Stimulated activated CD8-positive, alpha-beta memory T cell treated with anti-CD3 and anti-CD28 coated beads, Interleukin-7, amount 100 ng/mL, for 24 hours (primary cell): ENCODE data around the gene C11orf24.
"Not testable (repeated sequence)": the region's sequence is repeated elsewhere in the genome, so short reads cannot be mapped to it uniquely, and the experiment has no call there.

ENCODE experiments used
- DNase-seq: peaks from one replicate; pipeline ENCODE4 v3.0.0-alpha.2; 2020; ENCODE audit warnings: low read depth

C11orf24 gene

GRCh38 chr11:68251765-68252164 is 20.0 kb downstream of the C11orf24 start:
- no peak for DNase-seq

- not testable (repeated sequence) for DNase-seq
Measured at GRCh38 chr11:68244912-68245311, 26.9 kb downstream of the C11orf24 start.

- not testable (repeated sequence) for DNase-seq
Measured at GRCh38 chr11:68243847-68244246, 27.9 kb downstream of the C11orf24 start.

- DNase-seq = no peak
Measured at GRCh38 chr11:68242616-68243015, 29.2 kb downstream of the C11orf24 start.

GRCh38 chr11:68231621-68232020 is 40.2 kb downstream of the C11orf24 start:
- no peak for DNase-seq

GRCh38 chr11:68229601-68230000 is 42.2 kb downstream of the C11orf24 start:
- no peak for DNase-seq

- DNase-seq = no peak
Measured at GRCh38 chr11:68226421-68226820, 45.4 kb downstream of the C11orf24 start.

- DNase-seq = no peak
Measured at GRCh38 chr11:68224606-68225005, 47.2 kb downstream of the C11orf24 start.

GRCh38 chr11:68223275-68223674 is 48.5 kb downstream of the C11orf24 start:
- no peak for DNase-seq

GRCh38 chr11:68221406-68221805 is 50.4 kb downstream of the C11orf24 start:
- DNase-seq = no peak

- no peak for DNase-seq
Measured at GRCh38 chr11:68216171-68216938, 55.4 kb downstream of the C11orf24 start.

GRCh38 chr11:68215524-68216170 is 56.1 kb downstream of the C11orf24 start:
- DNase-seq = no peak

GRCh38 chr11:68215087-68215445 is 56.7 kb downstream of the C11orf24 start:
- DNase-seq = no peak

- no peak for DNase-seq
Measured at GRCh38 chr11:68214173-68215086, 57.3 kb downstream of the C11orf24 start.

- peak; percentile 47 for DNase-seq
Measured at GRCh38 chr11:68213555-68214172, 58.1 kb downstream of the C11orf24 start.

GRCh38 chr11:68213135-68213515 is 58.6 kb downstream of the C11orf24 start, which contains the start of gene KMT5B:
Gene KMT5B, minus strand, starts transcription at chr11:68213296. Its CDS starts 23,220 bp downstream, at chr11:68190076.
- peak; percentile 35 for DNase-seq

GRCh38 chr11:68212421-68213134 is 59.2 kb downstream of the C11orf24 start:
- DNase-seq = peak; percentile 23

GRCh38 chr11:68211546-68211945 is 60.2 kb downstream of the C11orf24 start:
- no peak for DNase-seq
